Fibroblast of villous mesenchyme (primary cell): ENCODE measurements around the gene FGF12. TPM values are rescaled to one million over a fixed set of nuclear protein-coding genes. Genes with fewer than 3 reads are reported as not detected.

Source experiments
- DNase-seq: peaks from one replicate; pipeline ENCODE4 v3.0.0-alpha.2; 2010; ENCODE audit warnings: low read depth
- H3K4me3 ChIP-seq: 2 replicates; pipeline ENCODE4 v1.5.1; 2011; ENCODE audit warnings: low read depth, mild to moderate bottlenecking, low read length
- total RNA-seq: library from RNA; depleted of rRNA; stranded (reverse); fragments of >200 nt; gene quantifications from 2 replicates; pipeline ENCODE4 v1.2.3, GENCODE V29; 2012
- TF ChIP-seq, protein P1 (sequence below): IDR thresholded peaks from 2 replicates; pipeline ENCODE4 v1.5.1; 2012; ENCODE audit warnings: low read depth, mild to moderate bottlenecking, low read length; ENCODE audit not compliant: insufficient read depth

The FGF12 gene
- total RNA-seq, 1 donor = under 0.01 TPM

DNA sequence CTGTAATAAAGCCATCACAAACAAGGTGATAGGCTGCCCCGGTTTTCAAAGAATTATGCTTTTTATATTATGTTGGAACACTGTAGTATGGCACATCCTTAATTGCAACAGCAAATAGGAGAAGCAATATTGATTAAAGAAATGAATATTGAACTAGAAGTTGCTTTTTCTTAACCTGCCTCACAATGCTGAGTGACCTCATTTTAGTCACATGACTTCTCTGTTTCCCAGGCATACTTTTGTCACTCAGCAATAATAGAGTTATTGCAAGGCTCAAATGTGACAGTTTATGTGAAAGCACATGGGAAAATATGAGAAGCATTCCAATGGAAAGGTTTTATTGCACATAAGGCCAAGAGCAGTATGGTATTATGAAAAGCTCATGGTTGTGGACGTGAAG, 400.7 kb downstream of the FGF12 start:
- TF ChIP-seq, protein P1, sequence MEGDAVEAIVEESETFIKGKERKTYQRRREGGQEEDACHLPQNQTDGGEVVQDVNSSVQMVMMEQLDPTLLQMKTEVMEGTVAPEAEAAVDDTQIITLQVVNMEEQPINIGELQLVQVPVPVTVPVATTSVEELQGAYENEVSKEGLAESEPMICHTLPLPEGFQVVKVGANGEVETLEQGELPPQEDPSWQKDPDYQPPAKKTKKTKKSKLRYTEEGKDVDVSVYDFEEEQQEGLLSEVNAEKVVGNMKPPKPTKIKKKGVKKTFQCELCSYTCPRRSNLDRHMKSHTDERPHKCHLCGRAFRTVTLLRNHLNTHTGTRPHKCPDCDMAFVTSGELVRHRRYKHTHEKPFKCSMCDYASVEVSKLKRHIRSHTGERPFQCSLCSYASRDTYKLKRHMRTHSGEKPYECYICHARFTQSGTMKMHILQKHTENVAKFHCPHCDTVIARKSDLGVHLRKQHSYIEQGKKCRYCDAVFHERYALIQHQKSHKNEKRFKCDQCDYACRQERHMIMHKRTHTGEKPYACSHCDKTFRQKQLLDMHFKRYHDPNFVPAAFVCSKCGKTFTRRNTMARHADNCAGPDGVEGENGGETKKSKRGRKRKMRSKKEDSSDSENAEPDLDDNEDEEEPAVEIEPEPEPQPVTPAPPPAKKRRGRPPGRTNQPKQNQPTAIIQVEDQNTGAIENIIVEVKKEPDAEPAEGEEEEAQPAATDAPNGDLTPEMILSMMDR = no peak
- no peak for DNase-seq
- H3K4me3 ChIP-seq = no peak overlapping the region

DNA sequence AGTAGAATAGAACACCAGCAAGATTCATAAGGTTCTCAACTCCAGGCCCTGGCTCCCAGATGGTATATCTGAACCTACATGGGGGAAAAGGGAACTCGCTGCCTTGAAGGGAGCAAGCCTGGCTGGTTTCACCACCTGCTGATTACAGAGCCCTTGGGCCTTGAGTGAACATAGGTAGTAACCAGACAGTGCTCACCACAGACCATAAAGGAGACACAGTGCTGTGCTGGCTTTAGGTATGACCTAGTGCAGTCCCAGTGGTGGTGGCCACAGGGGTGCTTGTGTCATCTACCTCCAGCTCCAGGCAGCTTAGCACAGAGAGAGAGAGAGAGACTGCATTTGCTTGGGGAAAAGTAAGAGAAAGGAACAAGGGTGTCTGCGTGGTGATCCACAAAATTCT, 409.8 kb downstream of the FGF12 start:
- H3K4me3 ChIP-seq = no peak overlapping the region
- TF ChIP-seq, protein P1 = no peak
- DNase-seq = no peak

DNA sequence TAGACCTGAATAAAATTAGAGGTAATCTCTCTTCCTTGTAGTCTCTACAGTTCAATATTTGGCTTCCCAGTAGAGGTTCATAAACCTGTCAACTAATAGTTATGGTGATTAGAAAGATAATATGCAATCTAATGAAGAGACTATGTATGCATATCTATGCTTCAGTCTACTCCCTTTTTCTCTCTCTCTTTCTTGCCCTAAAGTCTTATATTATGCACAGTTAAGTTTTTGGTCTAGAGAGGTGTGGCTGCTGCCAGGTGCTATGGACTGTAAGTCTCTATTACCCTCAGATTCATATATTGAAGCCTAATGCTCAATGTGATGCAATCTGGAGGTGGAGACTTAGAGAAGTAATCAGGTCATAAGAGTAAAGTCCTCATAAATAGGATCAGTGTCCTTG, 413.7 kb downstream of the FGF12 start:
- no peak overlapping the region for H3K4me3 ChIP-seq
- TF ChIP-seq, protein P1 = no peak
- no peak for DNase-seq

GRCh38 chr3:192307631-192308030, 419.7 kb downstream of the FGF12 start:
- no peak for DNase-seq
- TF ChIP-seq, protein P1 = no peak
- H3K4me3 ChIP-seq = no peak overlapping the region

DNA sequence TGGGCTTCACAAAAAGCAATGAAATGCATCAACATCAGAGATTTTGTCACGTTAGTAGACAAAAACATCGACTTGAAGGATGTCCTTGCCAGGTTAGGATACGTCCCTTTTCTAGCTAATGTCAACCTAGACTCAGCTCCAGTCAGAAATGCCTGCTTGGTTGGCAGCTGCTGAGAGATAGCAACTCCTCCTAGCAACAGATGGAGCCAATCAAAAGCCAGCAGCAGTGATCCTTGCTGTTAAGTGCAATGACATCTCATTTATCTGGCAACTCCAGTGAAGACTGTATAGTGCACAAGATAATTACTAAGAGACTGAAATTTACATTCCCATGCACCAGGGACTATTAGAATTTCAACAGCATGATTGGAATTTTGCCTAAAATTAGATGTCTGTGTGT, 424.1 kb downstream of the FGF12 start:
- no peak overlapping the region for H3K4me3 ChIP-seq
- TF ChIP-seq, protein P1 = no peak
- no peak for DNase-seq

- DNase-seq = no peak
- TF ChIP-seq, protein P1 = no peak
Observed at GRCh38 chr3:192302721-192303120, 424.6 kb downstream of the FGF12 start.

DNA sequence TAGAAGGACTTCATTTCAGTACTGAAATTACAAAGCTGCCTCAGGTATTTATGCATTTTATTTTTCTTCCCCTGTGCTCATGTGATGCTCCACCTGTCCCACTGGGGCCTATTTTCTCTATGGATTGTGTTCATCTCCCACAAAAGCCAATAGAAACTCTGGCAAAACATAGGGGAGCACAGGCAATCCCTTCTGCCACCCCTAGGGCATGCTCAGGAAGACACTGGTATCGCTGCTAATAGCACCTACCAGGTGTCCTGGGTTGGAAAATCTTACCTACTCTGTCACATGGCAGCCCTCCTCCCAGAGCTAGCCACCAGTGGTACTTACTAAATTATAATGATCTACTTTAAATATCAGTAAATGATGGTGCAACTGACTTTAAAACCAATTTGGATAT, 427.4 kb downstream of the FGF12 start:
- no peak for DNase-seq
- H3K4me3 ChIP-seq = no peak overlapping the region
- TF ChIP-seq, protein P1 = no peak

More at GRCh38 chr3:192302721-192303120, 424.6 kb downstream of the FGF12 start:
- H3K4me3 ChIP-seq = no peak overlapping the region
